HFF-Myc (cell line): ENCODE results near the gene CRADD.

Experiments used
- DNase-seq: peaks from one replicate; pipeline ENCODE4 v3.0.0-alpha.2; 2011; ENCODE audit warnings: low read depth; ENCODE audit errors: extremely low read depth
- H3K4me3 ChIP-seq: replicated peaks from 2 replicates; pipeline ENCODE4 v1.5.1; 2011; ENCODE audit warnings: low read depth, mild to moderate bottlenecking, control low read depth, low read length
- CTCF ChIP-seq: IDR thresholded peaks from 2 replicates; pipeline ENCODE4 v1.5.1; 2012; ENCODE audit warnings: mild to moderate bottlenecking, low read depth, low read length, control low read depth; ENCODE audit errors: missing control alignments

The CRADD gene

GRCh38 chr12:93727911-93728310, 50.7 kb downstream of the CRADD start:
- DNase-seq, result no peak
- H3K4me3 ChIP-seq, result no peak overlapping the region
- no peak for TF ChIP-seq CTCF

DNA sequence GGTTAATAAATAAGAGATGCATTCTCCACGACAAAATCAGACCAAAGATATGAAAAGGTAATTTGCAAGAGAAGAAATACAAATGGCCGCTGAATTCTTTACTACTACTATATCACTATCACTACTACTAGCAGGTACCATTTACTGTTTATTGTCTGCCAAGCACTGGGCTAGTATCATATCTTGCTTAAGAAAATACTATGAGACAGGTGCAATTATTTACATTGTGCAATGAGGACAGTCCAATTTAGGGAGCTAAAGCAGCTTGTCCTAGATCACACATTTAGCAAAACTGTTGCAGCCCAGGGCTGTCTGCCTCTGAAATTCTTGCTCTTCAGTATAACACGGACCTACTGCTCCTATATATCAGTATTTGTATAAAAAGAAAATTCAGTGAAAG, 52.8 kb downstream of the CRADD start:
- H3K4me3 ChIP-seq, result no peak overlapping the region
- TF ChIP-seq CTCF, result no peak
- DNase-seq, result no peak

DNA sequence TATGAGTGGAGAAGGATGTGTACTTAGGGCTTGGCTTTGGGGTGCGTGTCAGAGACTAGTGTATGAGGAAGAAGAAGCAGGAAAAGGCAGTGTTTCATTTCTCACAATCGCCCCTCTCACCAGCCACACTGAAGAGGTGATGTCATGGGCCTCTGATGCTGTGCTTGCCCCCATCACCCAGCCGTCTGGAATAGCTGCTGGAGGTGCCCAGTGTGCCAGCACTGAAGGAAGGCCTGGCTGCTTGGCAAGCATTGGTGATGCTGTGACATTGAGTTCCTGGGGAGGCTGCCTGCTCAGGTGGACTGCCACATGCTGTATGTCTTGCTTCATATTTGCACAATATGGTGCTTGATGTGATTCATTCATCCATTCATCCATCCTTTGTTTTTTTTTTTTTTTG, 56.2 kb downstream of the CRADD start:
- no peak for DNase-seq
- TF ChIP-seq CTCF, result no peak
- H3K4me3 ChIP-seq, result no peak overlapping the region

DNA sequence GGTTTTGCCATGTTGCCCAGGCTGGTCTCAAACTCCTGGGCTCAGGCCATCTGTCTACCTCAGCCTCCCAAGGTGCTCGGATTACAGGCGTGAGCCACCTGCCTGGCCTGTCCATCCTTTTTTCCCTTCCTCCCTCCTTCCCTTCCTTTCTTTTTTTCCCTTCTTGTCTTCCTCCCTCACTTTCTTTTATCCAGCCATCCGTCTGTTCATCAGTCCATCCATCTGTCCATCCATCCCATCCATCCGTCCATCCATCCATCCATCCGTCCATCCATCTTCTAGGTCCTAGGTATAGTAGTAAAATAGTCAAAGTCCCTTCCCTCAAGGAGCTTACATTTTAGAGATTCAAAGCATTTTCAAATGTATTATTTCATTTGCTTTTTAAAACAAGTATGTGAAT, 56.8 kb downstream of the CRADD start:
- no peak overlapping the region for H3K4me3 ChIP-seq
- no peak for DNase-seq
- no peak for TF ChIP-seq CTCF

GRCh38 chr12:93734784-93735183, 57.6 kb downstream of the CRADD start:
- no peak for DNase-seq
- H3K4me3 ChIP-seq, result no peak overlapping the region
- TF ChIP-seq CTCF, result no peak

- no peak for TF ChIP-seq CTCF
- no peak for DNase-seq
Measured at GRCh38 chr12:93736640-93737178, 59.5 kb downstream of the CRADD start.

DNA sequence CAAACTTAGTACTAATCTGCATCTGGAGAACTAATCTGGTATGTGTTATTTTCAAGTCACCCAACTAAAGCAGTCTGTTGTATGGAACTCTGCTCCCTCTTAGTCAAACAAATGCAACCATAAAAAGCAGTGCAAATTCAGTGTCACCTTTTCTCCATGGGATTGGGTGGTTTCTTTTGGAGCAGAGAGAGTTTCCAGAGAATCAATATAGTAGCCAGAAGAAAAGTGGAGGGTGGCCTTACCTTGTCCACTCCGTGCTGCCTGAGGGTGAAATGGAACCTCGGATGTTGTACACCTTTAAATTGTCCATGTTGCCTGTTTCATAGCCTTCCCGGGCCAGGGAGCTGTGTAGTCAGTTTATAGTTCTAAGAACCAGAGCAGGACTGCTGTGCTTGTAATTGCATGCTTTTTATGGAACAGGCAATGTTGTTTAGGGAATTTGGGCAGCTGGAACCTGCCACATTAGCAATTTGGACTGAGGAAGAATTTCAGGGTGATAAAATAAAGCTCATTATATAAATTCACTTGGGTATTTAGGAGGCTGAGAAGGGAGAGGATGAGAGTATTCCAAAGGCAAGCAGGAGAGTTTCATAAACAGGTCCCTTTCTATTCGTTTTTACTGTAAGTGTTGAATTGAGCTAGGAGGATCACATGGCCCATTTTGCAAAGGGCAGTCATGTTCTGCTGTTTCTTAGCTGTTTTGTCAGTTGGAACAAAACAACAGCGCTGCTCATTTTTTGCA, 60.5 kb downstream of the CRADD start:
- no peak for TF ChIP-seq CTCF
- H3K4me3 ChIP-seq, result no peak overlapping the region
- no peak for DNase-seq

More at GRCh38 chr12:93736640-93737178, 59.5 kb downstream of the CRADD start:
- H3K4me3 ChIP-seq, result no peak overlapping the region
